HepG2 (cell line): ENCODE measurements around the gene USE1. TPM values are rescaled to one million over a fixed set of nuclear protein-coding genes. Genes with fewer than 3 reads are reported as not detected.

Experiments used
- ATAC-seq: fragments of 200-7000 bp; cut with Tn5 transposase; 3 replicates; pipeline ENCODE4 v1.9.1; 2020; ENCODE audit warnings: mild to moderate bottlenecking, moderate library complexity
- BruUV-seq: library from RNA; stranded (reverse); fragments of 400-500 nt; replicated peaks from 2 replicates; lab custom pipeline; 2021; lab: Mats Ljungman, UMichigan
- CTCF ChIA-PET: fragments of 300-600 bp; formaldehyde crosslinking; extraction: SDS; loops from one replicate; lab custom pipeline; 2021; ENCODE audit warnings: low total read pairs, inconsistent platforms, low intra/inter-chr PET ratio; lab: Yijun Ruan, JAX
- POLR2A ChIA-PET: fragments of 350-600 bp; sonication (Branson Sonifier 250); formaldehyde crosslinking; loops from one replicate; lab custom pipeline; 2020; ENCODE audit warnings: antibody characterized with exemption, inconsistent platforms; lab: Yijun Ruan, JAX
- DNase-seq: peaks from one replicate; pipeline ENCODE4 v3.0.0-alpha.2; 2015; ENCODE audit warnings: low spot score
- FAIRE-seq: peaks from 3 replicates; lab custom pipeline; 2011; peaks lifted over from hg19 to GRCh38; lab: Jason Lieb, UNC
- H2AFZ ChIP-seq: one replicate; pipeline ENCODE4 v1.6.1; 2011; ENCODE audit warnings: low read length, inconsistent platforms
- H3K27ac ChIP-seq: fragments of 300-600 bp; 3 replicates; pipeline ENCODE4 v1.8.0; 2011; ENCODE audit warnings: mixed run types, mild to moderate bottlenecking, mixed read lengths, low read length, inconsistent platforms; ENCODE audit not compliant: insufficient read depth; ENCODE audit errors: extremely low read length
- H3K27me3 ChIP-seq, 2 experiments: fragments of 200-600 bp in 1 of 2; 2 replicates in 1 of 2; 3 replicates in 1 of 2; pipeline versions ENCODE4 v1.6.0 to v1.8.0; 2011; ENCODE audit warnings: low read length in 2 of 2, mild to moderate bottlenecking in 2 of 2, moderate library complexity in 2 of 2, inconsistent platforms in 1 of 2; ENCODE audit not compliant: insufficient read depth in 2 of 2, control insufficient read depth in 1 of 2
- H3K36me3 ChIP-seq, 2 experiments: fragments of 200-600 bp in 1 of 2; replicated peaks in 1 of 2; 2 replicates in 1 of 2; 3 replicates in 1 of 2; pipeline versions ENCODE4 v1.5.1 to v1.8.0; 2011; ENCODE audit warnings: low read length in 2 of 2, inconsistent platforms in 1 of 2; ENCODE audit not compliant: insufficient read depth in 2 of 2, control insufficient read depth in 1 of 2
- H3K4me1 ChIP-seq: 2 replicates; pipeline ENCODE4 v1.5.1; 2012; ENCODE audit warnings: low read length, inconsistent platforms; ENCODE audit not compliant: insufficient read depth
- H3K4me2 ChIP-seq: 2 replicates; pipeline ENCODE4 v1.6.0; 2011; ENCODE audit warnings: low read depth, low read length, inconsistent platforms
- H3K4me3 ChIP-seq, 3 experiments: fragments of 200-600 bp in 1 of 3; sonication (generic), shearing (Covaris generic) in 1 of 3; replicated peaks in 1 of 3; 2 replicates each; pipeline ENCODE4 v1.5.1; 2011 to 2016; ENCODE audit warnings: low read length in 3 of 3, inconsistent platforms in 2 of 3, low read depth in 2 of 3, mild to moderate bottlenecking in 2 of 3, control low read depth in 1 of 3, mixed read lengths in 1 of 3; ENCODE audit not compliant: insufficient read depth in 1 of 3
- H3K79me2 ChIP-seq: one replicate; pipeline ENCODE4 v1.6.1; 2011; ENCODE audit warnings: low read length, inconsistent platforms; ENCODE audit not compliant: insufficient read depth
- H3K9ac ChIP-seq: 2 replicates; pipeline ENCODE4 v1.6.0; 2011; ENCODE audit warnings: mild to moderate bottlenecking, low read depth, low read length, inconsistent platforms; ENCODE audit not compliant: insufficient read depth
- H3K9me3 ChIP-seq: 2 replicates; pipeline ENCODE4 v1.5.1; 2012; ENCODE audit warnings: mild to moderate bottlenecking, low read length
- H4K20me1 ChIP-seq: 2 replicates; pipeline ENCODE4 v1.6.0; 2011; ENCODE audit warnings: inconsistent platforms, mild to moderate bottlenecking, low read length, moderate library complexity; ENCODE audit not compliant: insufficient read depth
- PITX1 ChIP-seq: sonication (generic); formaldehyde crosslinking; IDR thresholded peaks from 2 replicates; pipeline ENCODE4 v1.5.1; 2020; ENCODE audit warnings: mild to moderate bottlenecking, missing genetic modification reagents
- ZBTB42 ChIP-seq: sonication (generic); formaldehyde crosslinking; IDR thresholded peaks from 2 replicates; pipeline ENCODE4 v1.5.0; 2020; ENCODE audit warnings: mild to moderate bottlenecking, missing genetic modification reagents
- ZIK1 ChIP-seq: sonication (generic); formaldehyde crosslinking; IDR thresholded peaks from 2 replicates; pipeline ENCODE4 v1.5.0; 2020; ENCODE audit warnings: mild to moderate bottlenecking, low read depth, missing genetic modification reagents, borderline replicate concordance
- ZSCAN20 ChIP-seq: sonication (generic); formaldehyde crosslinking; IDR thresholded peaks from 2 replicates; pipeline ENCODE4 v1.4.0; 2020; ENCODE audit warnings: missing genetic modification reagents, mild to moderate bottlenecking, borderline replicate concordance
- WGBS: methylation state at CpG from one replicate; pipeline ENCODE4 v1.1.6; 2017; ENCODE audit warnings: low lambda C conversion rate; 5-methylcytosine and 5-hydroxymethylcytosine counted together
- in situ Hi-C: cut with HindIII; loops from 2 replicates; pipeline ENCODE4 v1.10.0; 2017; ENCODE audit warnings: low pct_unique_long_range_greater_than_20kb; ENCODE audit not compliant: extremely low pct_ligation_motif_present
- intact Hi-C: fragments of 100-400 bp; cut with micrococcal nuclease; formaldehyde crosslinking; loops from one replicate; pipeline ENCODE4 v1.10.0; 2022; ENCODE audit not compliant: unreplicated experiment
- polyA plus RNA-seq, 8 experiments: library from polyadenylated mRNA; depleted of rRNA in 3 of 8; stranded (reverse) in 7 of 8; unstranded in 1 of 8; fragments of >200 nt; fragmentation: Illumina TruSeq in 4 of 8; extraction: Trizol in 4 of 8; gene quantifications; 2 replicates each; pipeline versions ENCODE4 v1.2.1 to v1.2.3, GENCODE V29; 2011 to 2016; ENCODE audit warnings: low read depth in 4 of 8, missing spikeins in 1 of 8, mixed read lengths in 1 of 8; ENCODE audit not compliant: insufficient read depth in 1 of 8
- total RNA-seq, 5 experiments: library from RNA; depleted of rRNA; stranded (reverse); fragments of >200 nt; fragmentation: Illumina TruSeq; extraction: Trizol; gene quantifications; 2 replicates each; pipeline ENCODE4 v1.2.3, GENCODE V29; 2016; ENCODE audit warnings: low read depth in 1 of 5
- TF ChIP-seq, protein P1 (sequence below): sonication (generic); formaldehyde crosslinking; IDR thresholded peaks from 2 replicates; pipeline ENCODE4 v1.4.0; 2020; ENCODE audit warnings: missing genetic modification reagents; ENCODE audit errors: not compliant biosample characterization
- TF ChIP-seq, protein P2 (sequence below): sonication (generic); formaldehyde crosslinking; IDR thresholded peaks from 2 replicates; pipeline ENCODE4 v1.8.1; 2023; ENCODE audit warnings: mild to moderate bottlenecking, missing genetic modification reagents
- TF ChIP-seq, protein P3 (sequence below): sonication (generic); formaldehyde crosslinking; IDR thresholded peaks from 2 replicates; pipeline ENCODE4 v1.4.0; 2020; ENCODE audit warnings: missing genetic modification reagents, borderline replicate concordance
- TF ChIP-seq, protein P4 (sequence below): sonication (generic); formaldehyde crosslinking; IDR thresholded peaks from 2 replicates; pipeline ENCODE4 v1.4.0; 2020; ENCODE audit warnings: missing genetic modification reagents, mild to moderate bottlenecking, borderline replicate concordance

Gene USE1
- total and polyA plus RNA-seq, 2 of the 13 experiments (the other 11 are each of a cell fraction or from before 2014, with no cell fraction given): 9.9 to 17.6 TPM

DNA sequence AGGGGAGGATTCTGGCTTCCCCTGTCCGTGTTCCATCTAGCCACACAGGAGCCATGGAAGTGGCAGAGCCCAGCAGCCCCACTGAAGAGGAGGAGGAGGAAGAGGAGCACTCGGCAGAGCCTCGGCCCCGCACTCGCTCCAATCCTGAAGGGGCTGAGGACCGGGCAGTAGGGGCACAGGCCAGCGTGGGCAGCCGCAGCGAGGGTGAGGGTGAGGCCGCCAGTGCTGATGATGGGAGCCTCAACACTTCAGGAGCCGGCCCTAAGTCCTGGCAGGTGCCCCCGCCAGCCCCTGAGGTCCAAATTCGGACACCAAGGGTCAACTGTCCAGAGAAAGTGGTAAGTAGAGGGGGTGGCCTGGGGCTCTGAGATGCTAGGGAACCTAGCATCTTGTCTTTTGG, 53.6 kb downstream of the USE1 start:
- H3K36me3 ChIP-seq: peaks cover 3 to 19% of the 10 kb centered on the region in 2 experiments; a peak in 3 of 5 replicates
- no peak for DNase-seq
- peaks cover 25% of the 10 kb centered on the region for H3K4me1 ChIP-seq
- in situ Hi-C loops: no loop called here
- TF ChIP-seq, protein P1, sequence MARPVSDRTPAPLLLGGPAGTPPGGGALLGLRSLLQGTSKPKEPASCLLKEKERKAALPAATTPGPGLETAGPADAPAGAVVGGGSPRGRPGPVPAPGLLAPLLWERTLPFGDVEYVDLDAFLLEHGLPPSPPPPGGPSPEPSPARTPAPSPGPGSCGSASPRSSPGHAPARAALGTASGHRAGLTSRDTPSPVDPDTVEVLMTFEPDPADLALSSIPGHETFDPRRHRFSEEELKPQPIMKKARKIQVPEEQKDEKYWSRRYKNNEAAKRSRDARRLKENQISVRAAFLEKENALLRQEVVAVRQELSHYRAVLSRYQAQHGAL (CRISPR knock-in tag): no peak
- TF ChIP-seq PITX1 (no peak), ZIK1 (CRISPR knock-in tag) (no peak), ZBTB42 (CRISPR knock-in tag) (no peak), ZSCAN20 (CRISPR knock-in tag) (no peak)
- TF ChIP-seq, protein P2, sequence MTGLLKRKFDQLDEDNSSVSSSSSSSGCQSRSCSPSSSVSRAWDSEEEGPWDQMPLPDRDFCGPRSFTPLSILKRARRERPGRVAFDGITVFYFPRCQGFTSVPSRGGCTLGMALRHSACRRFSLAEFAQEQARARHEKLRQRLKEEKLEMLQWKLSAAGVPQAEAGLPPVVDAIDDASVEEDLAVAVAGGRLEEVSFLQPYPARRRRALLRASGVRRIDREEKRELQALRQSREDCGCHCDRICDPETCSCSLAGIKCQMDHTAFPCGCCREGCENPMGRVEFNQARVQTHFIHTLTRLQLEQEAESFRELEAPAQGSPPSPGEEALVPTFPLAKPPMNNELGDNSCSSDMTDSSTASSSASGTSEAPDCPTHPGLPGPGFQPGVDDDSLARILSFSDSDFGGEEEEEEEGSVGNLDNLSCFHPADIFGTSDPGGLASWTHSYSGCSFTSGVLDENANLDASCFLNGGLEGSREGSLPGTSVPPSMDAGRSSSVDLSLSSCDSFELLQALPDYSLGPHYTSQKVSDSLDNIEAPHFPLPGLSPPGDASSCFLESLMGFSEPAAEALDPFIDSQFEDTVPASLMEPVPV (CRISPR knock-in tag): no peak
- TF ChIP-seq, protein P3, sequence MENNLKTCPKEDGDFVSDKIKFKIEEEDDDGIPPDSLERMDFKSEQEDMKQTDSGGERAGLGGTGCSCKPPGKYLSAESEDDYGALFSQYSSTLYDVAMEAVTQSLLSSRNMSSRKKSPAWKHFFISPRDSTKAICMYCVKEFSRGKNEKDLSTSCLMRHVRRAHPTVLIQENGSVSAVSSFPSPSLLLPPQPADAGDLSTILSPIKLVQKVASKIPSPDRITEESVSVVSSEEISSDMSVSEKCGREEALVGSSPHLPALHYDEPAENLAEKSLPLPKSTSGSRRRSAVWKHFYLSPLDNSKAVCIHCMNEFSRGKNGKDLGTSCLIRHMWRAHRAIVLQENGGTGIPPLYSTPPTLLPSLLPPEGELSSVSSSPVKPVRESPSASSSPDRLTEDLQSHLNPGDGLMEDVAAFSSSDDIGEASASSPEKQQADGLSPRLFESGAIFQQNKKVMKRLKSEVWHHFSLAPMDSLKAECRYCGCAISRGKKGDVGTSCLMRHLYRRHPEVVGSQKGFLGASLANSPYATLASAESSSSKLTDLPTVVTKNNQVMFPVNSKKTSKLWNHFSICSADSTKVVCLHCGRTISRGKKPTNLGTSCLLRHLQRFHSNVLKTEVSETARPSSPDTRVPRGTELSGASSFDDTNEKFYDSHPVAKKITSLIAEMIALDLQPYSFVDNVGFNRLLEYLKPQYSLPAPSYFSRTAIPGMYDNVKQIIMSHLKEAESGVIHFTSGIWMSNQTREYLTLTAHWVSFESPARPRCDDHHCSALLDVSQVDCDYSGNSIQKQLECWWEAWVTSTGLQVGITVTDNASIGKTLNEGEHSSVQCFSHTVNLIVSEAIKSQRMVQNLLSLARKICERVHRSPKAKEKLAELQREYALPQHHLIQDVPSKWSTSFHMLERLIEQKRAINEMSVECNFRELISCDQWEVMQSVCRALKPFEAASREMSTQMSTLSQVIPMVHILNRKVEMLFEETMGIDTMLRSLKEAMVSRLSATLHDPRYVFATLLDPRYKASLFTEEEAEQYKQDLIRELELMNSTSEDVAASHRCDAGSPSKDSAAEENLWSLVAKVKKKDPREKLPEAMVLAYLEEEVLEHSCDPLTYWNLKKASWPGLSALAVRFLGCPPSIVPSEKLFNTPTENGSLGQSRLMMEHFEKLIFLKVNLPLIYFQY: no peak
- TF ChIP-seq, protein P4, sequence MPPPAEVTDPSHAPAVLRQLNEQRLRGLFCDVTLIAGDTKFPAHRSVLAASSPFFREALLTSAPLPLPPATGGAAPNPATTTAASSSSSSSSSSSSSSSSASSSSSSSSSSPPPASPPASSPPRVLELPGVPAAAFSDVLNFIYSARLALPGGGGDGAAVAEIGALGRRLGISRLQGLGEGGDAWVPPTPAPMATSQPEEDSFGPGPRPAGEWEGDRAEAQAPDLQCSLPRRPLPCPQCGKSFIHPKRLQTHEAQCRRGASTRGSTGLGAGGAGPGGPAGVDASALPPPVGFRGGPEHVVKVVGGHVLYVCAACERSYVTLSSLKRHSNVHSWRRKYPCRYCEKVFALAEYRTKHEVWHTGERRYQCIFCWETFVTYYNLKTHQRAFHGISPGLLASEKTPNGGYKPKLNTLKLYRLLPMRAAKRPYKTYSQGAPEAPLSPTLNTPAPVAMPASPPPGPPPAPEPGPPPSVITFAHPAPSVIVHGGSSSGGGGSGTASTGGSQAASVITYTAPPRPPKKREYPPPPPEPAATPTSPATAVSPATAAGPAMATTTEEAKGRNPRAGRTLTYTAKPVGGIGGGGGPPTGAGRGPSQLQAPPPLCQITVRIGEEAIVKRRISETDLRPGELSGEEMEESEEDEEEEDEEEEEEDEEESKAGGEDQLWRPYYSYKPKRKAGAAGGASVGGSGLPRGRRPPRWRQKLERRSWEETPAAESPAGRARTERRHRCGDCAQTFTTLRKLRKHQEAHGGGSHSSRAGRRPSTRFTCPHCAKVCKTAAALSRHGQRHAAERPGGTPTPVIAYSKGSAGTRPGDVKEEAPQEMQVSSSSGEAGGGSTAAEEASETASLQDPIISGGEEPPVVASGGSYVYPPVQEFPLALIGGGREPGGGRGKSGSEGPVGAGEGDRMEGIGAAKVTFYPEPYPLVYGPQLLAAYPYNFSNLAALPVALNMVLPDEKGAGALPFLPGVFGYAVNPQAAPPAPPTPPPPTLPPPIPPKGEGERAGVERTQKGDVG (CRISPR knock-in tag): no peak
- H3K9me3 ChIP-seq: no peaks in the 10 kb centered on the region
- peaks cover 0 to 6% of the 10 kb centered on the region in 2 experiments; a peak in 2 of 5 replicates for H3K27me3 ChIP-seq
- no peak overlapping the region for H3K4me3 ChIP-seq
- no peak overlapping the region for H3K9ac ChIP-seq
- ChIA-PET POLR2A (interaction anchor here (0.6 to 2.4 kb wide), 7 partner anchors 11 to 137 kb away, joined by 3 to 40 read pairs (median 6); partner anchors contain the start of genes BST2, NR2F6, OCEL1 and USE1), CTCF (no interaction called here)
- H4K20me1 ChIP-seq: no peaks in the 10 kb centered on the region
- H3K27ac ChIP-seq: no peak overlapping the region
- H3K4me2 ChIP-seq: peak overlapping the region; percentile 91
- no peak overlapping the region for H2AFZ ChIP-seq
- intact Hi-C loops: loop anchor here (5.0 kb wide), 1 partner anchor 41 kb away; the partner anchor contains the start of gene OCEL1
- no peak for FAIRE-seq
- BruUV-seq: no TSS peak
- ATAC-seq: no peak
- 98% methylated on average over 6 of the region's 13 CpGs for WGBS
- H3K79me2 ChIP-seq: peaks cover 13% of the 10 kb centered on the region
